ENCODE measurements around the gene KLK4. TPM values are rescaled to one million over a fixed set of nuclear protein-coding genes. Genes with fewer than 3 reads are reported as not detected.

KLK4 gene
- total and polyA plus RNA-seq, 11 donors, result not detected

GRCh38 chr19:50880241-50880640 is 31.0 kb downstream of the KLK4 start:
- intact Hi-C loops (cut with DNase I), result no loop called here
- Histone ChIP-seq H3K4me1 (no peaks in the 10 kb centered on the region), H3K27me3 (peaks cover 0 to 52% (median 7%) of the 10 kb centered on the region in 9 donors), H3K36me3 (no peaks in the 10 kb centered on the region), H3K4me3 (no peak overlapping the region), H3K27ac (no peak overlapping the region), H3K9me3 (no peaks in the 10 kb centered on the region)
- TF ChIP-seq CTCF (IDR thresholded peaks at IDR 0.05) (no peak), POLR2A (IDR thresholded peaks at IDR 0.05) (no peak)
- ATAC-seq (no peak), DNase-seq (no peak)
- 72 to 78% (median 75%) methylated on average over 5 of the region's 5 CpGs for WGBS, 4 donors

- Histone ChIP-seq H3K9me3 (no peaks in the 10 kb centered on the region), H3K4me1 (no peaks in the 10 kb centered on the region), H3K4me3 (no peak overlapping the region), H3K27me3 (peaks cover 0 to 51% (median 11%) of the 10 kb centered on the region in 9 donors), H3K27ac (no peak overlapping the region), H3K36me3 (no peaks in the 10 kb centered on the region)
- ATAC-seq, result no peak
- no peak for TF ChIP-seq POLR2A (IDR thresholded peaks at IDR 0.05)
- no peak for TF ChIP-seq CTCF (IDR thresholded peaks at IDR 0.05)
- no peak for DNase-seq
- intact Hi-C loops (cut with DNase I), result no loop called here
- 41 to 49% (median 46%) methylated on average over 5 of the region's 5 CpGs for WGBS, 4 donors
Measured at GRCh38 chr19:50878851-50879250, 32.3 kb downstream of the KLK4 start.

GRCh38 chr19:50877338-50877737 is 33.9 kb downstream of the KLK4 start:
- no peaks in the 10 kb centered on the region for H3K9me3 ChIP-seq
- no peak overlapping the region for H3K4me3 ChIP-seq
- intact Hi-C loops (cut with DNase I), result no loop called here
- DNase-seq (no peak), ATAC-seq (no peak)
- TF ChIP-seq POLR2A (IDR thresholded peaks at IDR 0.05), result no peak
- no peak for TF ChIP-seq CTCF (IDR thresholded peaks at IDR 0.05)
- H3K4me1 ChIP-seq, result no peaks in the 10 kb centered on the region
- H3K36me3 ChIP-seq, result no peaks in the 10 kb centered on the region
- WGBS, 4 donors, result 18 to 23% (median 21%) methylated on average over 8 of the region's 8 CpGs
- no peak overlapping the region for H3K27ac ChIP-seq
- H3K27me3 ChIP-seq, result peaks cover 0 to 62% (median 11%) of the 10 kb centered on the region in 9 donors

GRCh38 chr19:50876456-50876855 is 34.7 kb downstream of the KLK4 start:
- TF ChIP-seq CTCF (IDR thresholded peaks at IDR 0.05), result no peak
- no peak for TF ChIP-seq POLR2A (IDR thresholded peaks at IDR 0.05)
- H3K4me3 ChIP-seq, result no peak overlapping the region
- no peaks in the 10 kb centered on the region for H3K36me3 ChIP-seq
- no peak overlapping the region for H3K27ac ChIP-seq
- intact Hi-C loops (cut with DNase I), result no loop called here
- DNase-seq, result no peak
- no peak for ATAC-seq
- H3K9me3 ChIP-seq, result no peaks in the 10 kb centered on the region
- peaks cover 0 to 60% (median 11%) of the 10 kb centered on the region in 9 donors for H3K27me3 ChIP-seq
- H3K4me1 ChIP-seq, result no peaks in the 10 kb centered on the region
- 45 to 62% (median 60%) methylated on average over 5 to 7 of the region's 7 CpGs for WGBS, 4 donors

All from heart left ventricle (tissue), 16 donors.